Measurements from ENCODE around the gene HERPUD2. TPM values are rescaled to one million over a fixed set of nuclear protein-coding genes. Genes with fewer than 3 reads are reported as not detected.
A peak's percentile ranks its signal among the peaks of the same experiment; 100 is the strongest.

Gene HERPUD2
- total and polyA plus RNA-seq, 12 donors, result 7.1 to 21.3 (median 16.8) TPM

DNA sequence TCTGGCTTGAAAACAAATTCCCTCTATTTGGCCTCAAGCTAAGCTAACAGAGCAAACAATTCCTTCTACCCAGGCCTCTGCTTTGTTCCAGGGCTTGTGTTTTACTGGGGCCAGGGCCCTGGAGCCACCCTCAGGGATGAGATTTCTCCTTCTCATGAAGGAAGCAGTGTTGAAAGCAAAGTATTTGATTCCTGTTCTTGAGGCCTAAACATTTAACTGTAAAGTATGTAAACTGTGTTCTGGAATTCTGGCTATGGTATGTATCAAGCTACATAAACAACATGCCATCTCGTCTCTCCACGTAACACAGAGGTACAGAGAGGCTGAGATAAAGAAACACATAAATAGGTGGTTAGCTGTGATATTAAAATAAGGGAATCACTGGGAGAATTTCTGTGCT, 81.8 kb downstream of the HERPUD2 start:
- intact Hi-C loops (cut with DNase I), result loop anchor here in 1 of 10 donors (10.0 kb wide), 1 partner anchor 178 kb away; no protein-coding TSS in a partner anchor
- TF ChIP-seq, protein P1, sequence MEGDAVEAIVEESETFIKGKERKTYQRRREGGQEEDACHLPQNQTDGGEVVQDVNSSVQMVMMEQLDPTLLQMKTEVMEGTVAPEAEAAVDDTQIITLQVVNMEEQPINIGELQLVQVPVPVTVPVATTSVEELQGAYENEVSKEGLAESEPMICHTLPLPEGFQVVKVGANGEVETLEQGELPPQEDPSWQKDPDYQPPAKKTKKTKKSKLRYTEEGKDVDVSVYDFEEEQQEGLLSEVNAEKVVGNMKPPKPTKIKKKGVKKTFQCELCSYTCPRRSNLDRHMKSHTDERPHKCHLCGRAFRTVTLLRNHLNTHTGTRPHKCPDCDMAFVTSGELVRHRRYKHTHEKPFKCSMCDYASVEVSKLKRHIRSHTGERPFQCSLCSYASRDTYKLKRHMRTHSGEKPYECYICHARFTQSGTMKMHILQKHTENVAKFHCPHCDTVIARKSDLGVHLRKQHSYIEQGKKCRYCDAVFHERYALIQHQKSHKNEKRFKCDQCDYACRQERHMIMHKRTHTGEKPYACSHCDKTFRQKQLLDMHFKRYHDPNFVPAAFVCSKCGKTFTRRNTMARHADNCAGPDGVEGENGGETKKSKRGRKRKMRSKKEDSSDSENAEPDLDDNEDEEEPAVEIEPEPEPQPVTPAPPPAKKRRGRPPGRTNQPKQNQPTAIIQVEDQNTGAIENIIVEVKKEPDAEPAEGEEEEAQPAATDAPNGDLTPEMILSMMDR (IDR thresholded peaks at IDR 0.05), result no peak
- ATAC-seq (no peak), DNase-seq (no peak)
- WGBS, 2 donors, result 88 to 91% methylated on average over 2 of the region's 2 CpGs
- Histone ChIP-seq H3K36me3 (no peaks in the 10 kb centered on the region), H3K9me3 (no peaks in the 10 kb centered on the region), H3K4me3 (no peak overlapping the region), H3K27ac (no peak overlapping the region), H3K27me3 (no peaks in the 10 kb centered on the region), H3K4me1 (no peaks in the 10 kb centered on the region)

DNA sequence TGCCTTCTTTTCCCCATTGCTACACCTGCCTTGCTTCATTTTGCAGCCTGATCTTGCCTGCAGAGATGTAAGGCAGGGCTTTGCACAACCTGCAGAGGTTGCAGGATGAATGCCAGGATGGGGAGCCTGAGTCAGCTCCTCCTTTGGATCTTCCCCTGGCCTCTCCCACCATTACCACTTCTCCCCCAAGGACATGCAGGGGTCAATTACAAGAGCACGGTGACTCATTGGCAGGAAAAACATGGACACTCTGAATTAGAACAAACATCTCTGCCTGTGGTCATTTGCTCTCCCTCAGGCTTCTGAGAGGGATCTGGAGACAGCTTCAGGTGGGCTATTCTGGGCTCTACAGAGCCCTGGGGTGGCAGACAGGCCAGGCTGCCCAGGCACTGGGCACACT, 89.2 kb downstream of the HERPUD2 start:
- Histone ChIP-seq H3K9me3 (no peaks in the 10 kb centered on the region), H3K27me3 (no peaks in the 10 kb centered on the region), H3K4me1 (peaks cover 0 to 3% (median 0%) of the 10 kb centered on the region in 9 donors), H3K4me3 (no peak overlapping the region), H3K27ac (no peak overlapping the region), H3K36me3 (no peaks in the 10 kb centered on the region)
- DNase-seq (no peak), ATAC-seq (peak in 2 of 8 donors; percentile 57 to 68)
- 17 to 28% methylated on average over 1 of the region's 1 CpG for WGBS, 2 donors
- intact Hi-C loops (cut with DNase I), result no loop called here
- TF ChIP-seq, protein P1 (IDR thresholded peaks at IDR 0.05), result no peak

DNA sequence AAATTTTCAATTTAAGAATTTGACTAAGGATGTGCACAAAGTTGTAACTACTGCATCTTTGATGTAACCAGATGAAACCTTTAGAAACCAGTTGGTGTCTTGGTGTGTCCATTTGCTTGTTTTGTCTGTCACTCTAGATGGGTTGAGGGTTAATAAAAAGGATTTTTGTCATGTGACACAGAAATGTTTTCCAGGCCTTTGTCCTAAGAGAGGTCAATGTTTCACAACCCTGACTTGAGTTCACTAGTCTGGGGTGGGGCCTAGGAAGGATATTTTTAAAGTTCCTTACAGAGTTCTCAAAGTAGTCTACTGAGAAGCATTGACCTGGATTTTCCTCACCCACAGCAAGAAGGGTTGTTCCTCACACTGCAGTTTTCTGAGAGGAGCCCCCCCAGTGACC, 90.3 kb downstream of the HERPUD2 start:
- Histone ChIP-seq H3K27ac (no peak overlapping the region), H3K4me3 (no peak overlapping the region), H3K36me3 (no peaks in the 10 kb centered on the region), H3K4me1 (peaks cover 0 to 3% (median 0%) of the 10 kb centered on the region in 9 donors), H3K27me3 (no peaks in the 10 kb centered on the region), H3K9me3 (no peaks in the 10 kb centered on the region)
- intact Hi-C loops (cut with DNase I), result no loop called here
- DNase-seq (no peak), ATAC-seq (peak in 3 of 8 donors; percentile 57 to 71 (median 69))
- TF ChIP-seq, protein P1 (IDR thresholded peaks at IDR 0.05), result no peak

DNA sequence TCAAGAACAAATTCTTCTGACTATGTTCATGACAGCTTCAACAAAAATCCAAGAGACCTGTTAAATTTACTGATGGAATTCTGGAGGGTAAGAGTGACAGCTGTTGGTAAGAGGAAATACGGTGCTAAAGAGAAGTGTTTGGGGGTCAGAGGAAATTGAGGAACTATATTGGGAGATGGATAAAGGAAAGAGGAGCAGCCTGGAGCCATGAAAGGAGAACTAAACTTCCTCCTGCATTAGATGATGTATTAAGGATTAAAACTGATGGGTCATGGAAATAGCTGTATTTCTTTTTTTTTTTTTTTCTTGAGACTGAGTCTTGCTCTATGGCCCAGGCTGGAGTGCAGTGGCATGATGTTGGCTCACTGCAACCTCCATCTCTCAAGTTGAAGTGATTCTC, 95.3 kb downstream of the HERPUD2 start:
- Histone ChIP-seq H3K4me3 (no peak overlapping the region), H3K27ac (no peak overlapping the region), H3K9me3 (no peaks in the 10 kb centered on the region), H3K4me1 (peaks cover 0 to 17% (median 11%) of the 10 kb centered on the region in 9 donors), H3K36me3 (no peaks in the 10 kb centered on the region), H3K27me3 (no peaks in the 10 kb centered on the region)
- peak in 3 of 8 donors; percentile 23 to 54 (median 30) for ATAC-seq
- intact Hi-C loops (cut with DNase I), result no loop called here
- 64 to 68% methylated on average over 1 of the region's 1 CpG for WGBS, 2 donors
- TF ChIP-seq, protein P1 (IDR thresholded peaks at IDR 0.05), result no peak
- DNase-seq, result no peak
